Muscle layer of colon (tissue), 2 donors: Measurements from ENCODE around the gene TMEM208.

Source experiments
- H3K27ac ChIP-seq: one replicate; pipeline ENCODE4 v1.7.0; 2013; ENCODE audit warnings: low read depth, mild to moderate bottlenecking, low read length, moderate library complexity
- H3K27me3 ChIP-seq, 2 donors: one replicate each; pipeline ENCODE4 v1.7.0; 2013; ENCODE audit warnings: low read length in 2 of 2, mild to moderate bottlenecking in 2 of 2; ENCODE audit not compliant: insufficient read depth in 2 of 2, control insufficient read depth in 1 of 2
- H3K36me3 ChIP-seq: one replicate; pipeline ENCODE4 v1.7.0; 2013; ENCODE audit warnings: mild to moderate bottlenecking, low read length; ENCODE audit not compliant: insufficient read depth
- H3K4me1 ChIP-seq: one replicate; pipeline ENCODE4 v1.7.0; 2013; ENCODE audit warnings: mild to moderate bottlenecking, low read length; ENCODE audit not compliant: insufficient read depth
- H3K4me3 ChIP-seq, 2 donors: one replicate each; pipeline ENCODE4 v1.7.0; 2013; ENCODE audit warnings: low read length in 2 of 2, low read depth in 1 of 2, mild to moderate bottlenecking in 1 of 2, moderate library complexity in 1 of 2
- H3K9ac ChIP-seq: one replicate; pipeline ENCODE4 v1.7.0; 2013; ENCODE audit warnings: low read length
- H3K9me3 ChIP-seq: one replicate; pipeline ENCODE4 v1.7.0; 2013; ENCODE audit warnings: mild to moderate bottlenecking, low read length
- donor health status: abdominal sarcoma.
- donor health status: Adenocarcinoma of cecum.

Gene TMEM208

GRCh38 chr16:67193536-67193935, 33.4 kb upstream of the TMEM208 start:
- Histone ChIP-seq H3K4me1 (peaks cover 26% of the 10 kb centered on the region), H3K27me3 (no peaks in the 10 kb centered on the region), H3K27ac (no peak overlapping the region), H3K4me3 (peak overlapping the region in 1 of 2 donors; percentile 91), H3K36me3 (peaks cover 49% of the 10 kb centered on the region), H3K9ac (no peak overlapping the region), H3K9me3 (no peaks in the 10 kb centered on the region)

DNA sequence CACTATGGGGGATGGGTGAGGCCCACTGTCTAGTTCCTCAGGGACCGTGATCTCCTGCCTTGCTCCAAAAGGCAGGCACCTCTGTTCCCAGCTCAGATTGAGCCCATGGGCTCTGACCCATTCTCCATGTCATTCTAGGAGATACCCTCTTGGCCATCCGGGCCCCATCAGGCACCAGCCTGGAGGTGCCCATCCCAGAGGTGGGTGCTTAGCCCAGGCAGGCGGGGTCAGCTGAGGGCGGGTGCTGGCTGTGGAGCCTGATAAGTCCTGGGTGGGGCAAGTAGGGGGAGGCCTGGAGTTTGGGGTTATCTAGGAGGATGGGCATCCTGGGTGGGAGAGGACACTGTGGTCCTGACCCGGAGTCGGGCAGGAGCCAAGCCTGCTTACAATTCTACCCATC, 32.7 kb upstream of the TMEM208 start:
- H3K4me1 ChIP-seq = peaks cover 26% of the 10 kb centered on the region
- no peak overlapping the region for H3K4me3 ChIP-seq
- no peak overlapping the region for H3K9ac ChIP-seq
- peaks cover 49% of the 10 kb centered on the region for H3K36me3 ChIP-seq
- no peaks in the 10 kb centered on the region for H3K27me3 ChIP-seq
- no peak overlapping the region for H3K27ac ChIP-seq
- no peaks in the 10 kb centered on the region for H3K9me3 ChIP-seq

DNA sequence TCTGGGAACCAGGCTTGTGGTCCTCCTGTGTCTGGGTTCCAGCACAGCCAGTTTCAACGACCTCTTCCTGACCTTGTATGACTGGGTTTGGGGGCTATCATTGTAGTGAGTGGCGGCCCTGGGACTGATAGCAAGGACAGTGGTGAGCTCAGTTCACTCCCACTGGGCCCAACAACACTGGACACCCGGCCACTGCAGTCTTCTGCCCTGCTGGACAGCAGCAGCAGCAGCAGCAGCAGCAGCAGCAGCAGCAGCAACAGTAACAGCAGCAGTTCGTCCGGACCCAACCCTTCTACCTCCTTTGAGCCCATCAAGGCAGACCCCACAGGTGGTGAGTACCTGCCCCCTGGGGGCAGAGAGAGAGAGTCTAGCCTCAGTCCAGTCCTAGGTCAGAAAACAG, 31.3 kb upstream of the TMEM208 start:
- Histone ChIP-seq H3K4me1 (peaks cover 26% of the 10 kb centered on the region), H3K9ac (no peak overlapping the region), H3K36me3 (peaks cover 49% of the 10 kb centered on the region)

DNA sequence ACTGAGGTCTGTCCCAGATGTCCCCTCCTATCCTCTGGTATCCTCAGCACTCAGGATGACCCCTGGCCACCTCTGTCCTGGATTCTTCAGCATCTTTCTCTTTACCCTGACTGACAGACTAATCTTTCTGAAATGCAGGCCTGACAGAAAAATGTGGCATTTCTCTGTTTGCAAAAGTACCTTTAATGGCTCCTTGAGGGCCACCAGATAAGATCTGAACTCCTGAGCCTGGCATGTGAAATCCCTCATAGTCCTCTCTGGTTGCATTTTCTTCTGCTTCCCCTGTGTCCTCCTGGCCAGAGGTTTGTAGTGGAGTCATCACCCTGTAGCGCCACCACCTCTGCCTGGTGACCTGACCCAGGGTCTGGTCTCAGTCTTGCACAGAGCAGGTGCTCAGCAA, 30.0 kb upstream of the TMEM208 start:
- no peaks in the 10 kb centered on the region for H3K27me3 ChIP-seq
- H3K27ac ChIP-seq = no peak overlapping the region
- H3K9me3 ChIP-seq = no peaks in the 10 kb centered on the region
- H3K36me3 ChIP-seq = peaks cover 49% of the 10 kb centered on the region
- peaks cover 18% of the 10 kb centered on the region for H3K4me1 ChIP-seq
- no peak overlapping the region for H3K9ac ChIP-seq
- no peak overlapping the region for H3K4me3 ChIP-seq

More for the DNA sequence above, 31.3 kb upstream of the TMEM208 start:
- H3K9me3 ChIP-seq = no peaks in the 10 kb centered on the region
- H3K4me3 ChIP-seq = no peak overlapping the region
- no peaks in the 10 kb centered on the region for H3K27me3 ChIP-seq
- H3K27ac ChIP-seq = no peak overlapping the region

- H3K9me3 ChIP-seq = no peaks in the 10 kb centered on the region
- H3K4me1 ChIP-seq = peaks cover 15% of the 10 kb centered on the region
- H3K27me3 ChIP-seq = no peaks in the 10 kb centered on the region
- H3K27ac ChIP-seq = no peak overlapping the region
- H3K36me3 ChIP-seq = peaks cover 49% of the 10 kb centered on the region
- H3K4me3 ChIP-seq = no peak overlapping the region
- no peak overlapping the region for H3K9ac ChIP-seq
These were observed 29.2 kb upstream of the TMEM208 start for GRCh38 chr16:67197704-67198103.

GRCh38 chr16:67198238-67198734, 28.6 kb upstream of the TMEM208 start:
- H3K9ac ChIP-seq = no peak overlapping the region
- H3K27me3 ChIP-seq = no peaks in the 10 kb centered on the region
- peaks cover 9% of the 10 kb centered on the region for H3K4me1 ChIP-seq
- peaks cover 49% of the 10 kb centered on the region for H3K36me3 ChIP-seq
- H3K4me3 ChIP-seq = no peak overlapping the region
- H3K9me3 ChIP-seq = no peaks in the 10 kb centered on the region
- H3K27ac ChIP-seq = no peak overlapping the region

- no peak within 1 kb of the TSS for H3K4me3 ChIP-seq
- peaks cover 42% of the 10 kb centered on the region for H3K36me3 ChIP-seq
- H3K27ac ChIP-seq = no peak within 1 kb of the TSS
- H3K9ac ChIP-seq = no peak within 1 kb of the TSS
- no peaks in the 10 kb centered on the region for H3K9me3 ChIP-seq
- H3K27me3 ChIP-seq = no peaks in the 10 kb centered on the region
- no peaks in the 10 kb centered on the region for H3K4me1 ChIP-seq
These were observed 27.7 kb upstream of the TMEM208 start, which contains the start of gene ELMO3 for GRCh38 chr16:67199011-67199807. Gene ELMO3, plus strand, starts transcription at chr16:67199131. Its CDS starts 196 bp downstream, at chr16:67199327.

DNA sequence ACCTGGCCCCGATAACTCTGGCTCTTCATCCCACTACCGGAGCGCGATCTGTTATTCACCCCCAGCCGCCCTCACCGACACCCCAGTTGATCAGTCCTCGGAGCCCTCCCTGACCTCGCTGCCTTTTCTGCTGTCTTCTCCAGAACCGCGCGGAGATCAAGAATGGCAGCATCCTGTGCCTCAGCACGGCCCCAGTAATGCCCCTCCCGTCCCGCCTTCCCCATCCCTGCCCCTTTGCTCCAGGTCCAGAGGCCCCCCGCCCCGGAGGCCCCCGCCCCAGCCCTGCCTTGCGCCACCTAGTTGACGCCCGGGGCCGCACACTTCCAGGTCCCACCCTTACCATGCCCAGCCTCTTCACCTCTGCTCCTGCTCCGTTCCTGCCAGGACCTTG, 27.1 kb upstream of the TMEM208 start:
- Histone ChIP-seq H3K9ac (no peak overlapping the region), H3K27ac (no peak overlapping the region), H3K9me3 (no peaks in the 10 kb centered on the region), H3K4me1 (no peaks in the 10 kb centered on the region), H3K27me3 (no peaks in the 10 kb centered on the region), H3K36me3 (peaks cover 36% of the 10 kb centered on the region), H3K4me3 (no peak overlapping the region)

DNA sequence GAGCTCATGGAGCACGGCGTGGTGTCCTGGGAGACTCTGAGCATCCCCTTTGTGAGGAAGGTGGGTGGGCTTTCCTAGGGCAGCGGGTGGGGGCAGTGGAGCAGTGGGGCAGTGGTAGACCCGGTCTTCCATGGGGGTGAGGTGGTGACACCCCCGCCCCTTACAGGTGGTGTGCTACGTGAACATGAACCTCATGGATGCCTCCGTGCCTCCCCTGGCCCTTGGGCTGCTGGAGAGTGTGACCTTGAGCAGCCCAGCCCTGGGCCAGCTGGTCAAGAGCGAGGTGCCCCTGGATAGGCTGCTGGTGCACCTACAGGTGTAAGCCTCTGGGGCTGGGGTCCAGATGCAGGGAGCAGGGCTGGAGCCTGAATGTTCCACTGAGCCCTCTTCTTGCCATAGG, 26.4 kb upstream of the TMEM208 start:
- Histone ChIP-seq H3K4me1 (no peaks in the 10 kb centered on the region), H3K36me3 (peaks cover 29% of the 10 kb centered on the region), H3K9me3 (no peaks in the 10 kb centered on the region), H3K27ac (no peak overlapping the region), H3K9ac (no peak overlapping the region), H3K4me3 (no peak overlapping the region), H3K27me3 (no peaks in the 10 kb centered on the region)

GRCh38 chr16:67201411-67202345, 25.3 kb upstream of the TMEM208 start:
- peaks cover 17% of the 10 kb centered on the region for H3K36me3 ChIP-seq
- no peaks in the 10 kb centered on the region for H3K4me1 ChIP-seq
- no peak overlapping the region for H3K27ac ChIP-seq
- H3K9ac ChIP-seq = no peak overlapping the region
- no peaks in the 10 kb centered on the region for H3K27me3 ChIP-seq
- H3K4me3 ChIP-seq = no peak overlapping the region
- H3K9me3 ChIP-seq = no peaks in the 10 kb centered on the region

DNA sequence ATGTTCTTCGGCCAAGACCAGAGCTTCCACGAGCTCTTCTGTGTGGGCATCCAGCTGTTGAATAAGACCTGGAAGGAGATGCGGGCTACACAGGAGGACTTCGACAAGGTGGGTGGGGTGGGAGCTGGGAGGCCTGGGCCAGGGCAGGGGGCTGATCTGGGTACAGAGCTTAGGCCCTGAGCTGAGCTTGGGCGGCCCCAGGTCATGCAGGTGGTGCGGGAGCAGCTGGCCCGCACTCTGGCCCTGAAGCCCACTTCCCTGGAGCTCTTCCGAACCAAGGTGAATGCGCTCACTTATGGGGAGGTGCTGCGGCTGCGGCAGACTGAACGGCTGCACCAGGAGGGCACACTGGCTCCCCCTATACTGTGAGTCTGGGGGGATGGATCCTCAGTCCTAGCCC, 24.5 kb upstream of the TMEM208 start:
- H3K27me3 ChIP-seq = no peaks in the 10 kb centered on the region
- no peaks in the 10 kb centered on the region for H3K9me3 ChIP-seq
- H3K27ac ChIP-seq = no peak overlapping the region
- no peak overlapping the region for H3K4me3 ChIP-seq
- H3K4me1 ChIP-seq = no peaks in the 10 kb centered on the region
- H3K9ac ChIP-seq = no peak overlapping the region
- peaks cover 9% of the 10 kb centered on the region for H3K36me3 ChIP-seq
